Loucy (cell line): ENCODE results near the gene MARCHF11.

Experiments used
- CTCF ChIP-seq: fragments of 200-600 bp; sonication (generic); conservative IDR thresholded peaks from 2 replicates; pipeline ENCODE4 v1.5.1; 2014; ENCODE audit warnings: mild to moderate bottlenecking, antibody characterized with exemption, low read length
- EZH2phosphoT487 ChIP-seq: fragments of 200-600 bp; IDR thresholded peaks from 2 replicates; pipeline ENCODE4 v1.6.1; 2018; ENCODE audit warnings: antibody characterized with exemption, mild to moderate bottlenecking, moderate library complexity, borderline replicate concordance

- no peak for TF ChIP-seq CTCF
- no peak for TF ChIP-seq EZH2phosphoT487
Observed at GRCh38 chr5:16131878-16132277, 47.7 kb downstream of the MARCHF11 start.
